ENCODE data around the gene CCDC30.
A peak's percentile ranks its signal among the peaks of the same experiment; 100 is the strongest.
"Not testable (repeated sequence)": the region's sequence is repeated elsewhere in the genome, so short reads cannot be mapped to it uniquely, and the experiment has no call there.

Gene CCDC30

GRCh38 chr1:42450061-42450460, 13.0 kb upstream of the CCDC30 start:
- no peak for DNase-seq (ENCODE audit: low read depth in 2 of 2)

GRCh38 chr1:42453386-42453785, 9.7 kb upstream of the CCDC30 start:
- DNase-seq (ENCODE audit: low read depth in 2 of 2): no peak

GRCh38 chr1:42454403-42454802, 8.7 kb upstream of the CCDC30 start:
- no peak for DNase-seq (ENCODE audit: low read depth in 2 of 2)

GRCh38 chr1:42456010-42456753, 6.9 kb upstream of the CCDC30 start, which contains the start of the genes PPCS and ZMYND12:
Gene PPCS (plus strand): TSS chr1:42456543. CDS start chr1:42456566, 23 bp downstream.
Gene ZMYND12 (minus strand): TSS chr1:42456022. CDS start chr1:42455997, 25 bp downstream.
- peak; percentile 61 to 62 for DNase-seq (ENCODE audit: low read depth in 2 of 2)

GRCh38 chr1:42456754-42457089, 6.4 kb upstream of the CCDC30 start:
- no peak for DNase-seq (ENCODE audit: low read depth in 2 of 2)

GRCh38 chr1:42461196-42461595, 1.9 kb upstream of the CCDC30 start:
- DNase-seq (ENCODE audit: low read depth in 2 of 2): no peak

- DNase-seq (ENCODE audit: low read depth in 2 of 2): no peak
Observed at GRCh38 chr1:42463921-42464320, 835 bp downstream of the CCDC30 start.

GRCh38 chr1:42466030-42466429, 2.9 kb downstream of the CCDC30 start:
- no peak for DNase-seq (ENCODE audit: low read depth in 2 of 2)

GRCh38 chr1:42469727-42470126, 6.6 kb downstream of the CCDC30 start:
- DNase-seq (ENCODE audit: low read depth in 2 of 2): no peak

GRCh38 chr1:42476605-42477004, 13.5 kb downstream of the CCDC30 start:
- no peak for DNase-seq (ENCODE audit: low read depth in 2 of 2)

GRCh38 chr1:42477354-42477753, 14.3 kb downstream of the CCDC30 start:
- not testable (repeated sequence) for DNase-seq (ENCODE audit: low read depth in 2 of 2)

GRCh38 chr1:42477775-42478174, 14.7 kb downstream of the CCDC30 start:
- no peak for DNase-seq (ENCODE audit: low read depth in 2 of 2)

- DNase-seq (ENCODE audit: low read depth in 2 of 2): no peak
Observed at GRCh38 chr1:42479621-42480020, 16.5 kb downstream of the CCDC30 start.

- DNase-seq (ENCODE audit: low read depth in 2 of 2): no peak
Observed at GRCh38 chr1:42480921-42481320, 17.8 kb downstream of the CCDC30 start.

GRCh38 chr1:42482635-42483153, 19.6 kb downstream of the CCDC30 start:
- DNase-seq (ENCODE audit: low read depth in 2 of 2): no peak

- DNase-seq (ENCODE audit: low read depth in 2 of 2): peak; percentile 76 to 77
Observed at GRCh38 chr1:42484382-42484781, 21.3 kb downstream of the CCDC30 start.

GRCh38 chr1:42490237-42490636, 27.2 kb downstream of the CCDC30 start:
- DNase-seq (ENCODE audit: low read depth in 2 of 2): no peak

GRCh38 chr1:42502031-42502430, 38.9 kb downstream of the CCDC30 start:
- DNase-seq (ENCODE audit: low read depth in 2 of 2): not testable (repeated sequence)

GRCh38 chr1:42504535-42505128, 41.5 kb downstream of the CCDC30 start:
- DNase-seq (ENCODE audit: low read depth in 2 of 2): no peak

- no peak for DNase-seq (ENCODE audit: low read depth in 2 of 2)
Observed at GRCh38 chr1:42506576-42506975, 43.5 kb downstream of the CCDC30 start.

GRCh38 chr1:42511581-42512155, 48.6 kb downstream of the CCDC30 start:
- not testable (repeated sequence) for DNase-seq (ENCODE audit: low read depth in 2 of 2)

GRCh38 chr1:42518908-42519307, 55.8 kb downstream of the CCDC30 start:
- DNase-seq (ENCODE audit: low read depth in 2 of 2): no peak

- no peak for DNase-seq (ENCODE audit: low read depth in 2 of 2)
Observed at GRCh38 chr1:42523171-42523570, 60.1 kb downstream of the CCDC30 start.
